NOMO-1 treated with DMSO at 0.1 percent for 48 hours (cell line): ENCODE results near the gene STAT2.
A peak's percentile ranks its signal among the peaks of the same experiment; 100 is the strongest.
"Not testable (repeated sequence)": the region's sequence is repeated elsewhere in the genome, so short reads cannot be mapped to it uniquely, and the experiment has no call there.

ENCODE experiments used
- DNase-seq: peaks from one replicate; lab custom pipeline; 2025; ENCODE audit not compliant: unreplicated experiment; lab: John Stamatoyannopoulos, UW

The STAT2 gene

DNA sequence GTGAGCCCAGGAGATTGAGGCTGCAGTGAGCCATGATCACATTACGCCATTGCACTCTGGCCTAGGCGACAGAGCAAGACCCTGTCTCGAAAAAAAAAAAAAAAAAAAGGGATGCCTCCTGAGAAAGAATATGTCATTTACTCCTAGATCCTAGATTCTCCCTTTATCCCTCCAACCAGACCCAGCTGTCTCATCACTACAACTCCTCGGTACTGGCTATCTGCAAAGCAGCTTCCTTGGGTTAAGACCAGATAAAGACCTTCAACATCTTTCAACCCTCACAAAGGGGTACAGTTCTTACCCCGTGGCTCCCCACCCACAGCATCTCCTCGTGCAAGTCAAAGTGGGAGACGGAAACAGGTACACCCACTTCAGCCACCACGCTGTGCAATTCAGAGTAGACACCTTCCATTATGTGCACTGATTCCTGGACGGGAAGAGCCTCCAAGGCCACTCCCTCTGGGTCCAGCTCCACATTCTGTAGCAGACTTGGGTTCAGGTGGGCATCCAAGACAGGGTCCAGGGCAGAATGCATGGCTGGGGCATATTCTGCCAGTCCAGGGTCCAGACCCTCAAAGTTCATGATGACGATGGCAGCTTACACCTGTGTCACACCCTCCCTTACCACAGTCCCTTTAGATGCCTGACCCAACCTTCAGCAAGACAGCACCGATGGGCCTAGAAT lies 27.3 kb downstream of the STAT2 start:
- no peak for DNase-seq

GRCh38 chr12:56330936-56331490 lies 28.9 kb downstream of the STAT2 start:
- no peak for DNase-seq

DNA sequence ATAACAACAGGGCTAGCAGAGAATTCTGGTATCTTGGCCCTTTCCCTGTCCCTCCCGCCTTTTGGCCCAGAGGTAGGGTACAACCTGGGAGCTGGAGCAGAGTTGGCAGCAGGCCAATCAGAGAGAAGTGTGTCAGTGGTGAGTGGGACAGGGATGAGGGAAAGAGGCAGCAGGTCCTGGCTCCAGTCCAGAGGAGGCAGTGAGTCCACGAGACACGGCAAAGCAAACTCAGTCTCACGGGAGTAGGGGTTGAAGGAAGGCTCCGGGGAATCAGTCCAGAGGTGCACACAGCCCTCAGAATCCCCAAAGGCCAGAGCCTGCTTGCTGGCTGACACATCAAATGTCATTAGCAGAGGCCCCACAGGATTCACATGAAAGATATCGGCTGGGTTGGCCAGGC lies 33.4 kb downstream of the STAT2 start:
- no peak for DNase-seq

DNA sequence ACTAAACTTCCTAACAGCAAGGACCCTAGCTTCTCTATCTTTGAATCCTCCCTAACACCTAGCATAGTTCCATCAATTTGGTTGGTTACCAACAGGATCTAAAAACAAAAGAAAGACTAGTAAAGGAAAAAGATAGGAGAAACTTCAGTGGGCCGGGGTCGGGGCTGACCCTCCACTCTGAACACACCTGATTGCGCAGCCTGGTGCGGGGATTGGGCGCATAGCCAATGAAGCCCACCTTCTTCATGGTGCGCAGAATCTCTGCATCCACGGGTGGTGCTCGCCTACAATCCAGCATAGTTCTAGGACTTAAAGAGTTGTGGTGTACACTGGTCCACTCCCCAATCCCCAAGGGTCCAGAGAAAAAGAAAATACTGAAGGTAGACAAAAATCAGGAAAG lies 33.8 kb downstream of the STAT2 start:
- DNase-seq, result no peak

- no peak for DNase-seq
Measured at GRCh38 chr12:56324206-56324605, 35.7 kb downstream of the STAT2 start.

- DNase-seq, result not testable (repeated sequence)
Measured at GRCh38 chr12:56321610-56322009, 38.3 kb downstream of the STAT2 start.

- DNase-seq, result no peak
Measured at GRCh38 chr12:56321027-56321426, 38.9 kb downstream of the STAT2 start.

- DNase-seq, result no peak
Measured at GRCh38 chr12:56317675-56318074, 42.2 kb downstream of the STAT2 start.

DNA sequence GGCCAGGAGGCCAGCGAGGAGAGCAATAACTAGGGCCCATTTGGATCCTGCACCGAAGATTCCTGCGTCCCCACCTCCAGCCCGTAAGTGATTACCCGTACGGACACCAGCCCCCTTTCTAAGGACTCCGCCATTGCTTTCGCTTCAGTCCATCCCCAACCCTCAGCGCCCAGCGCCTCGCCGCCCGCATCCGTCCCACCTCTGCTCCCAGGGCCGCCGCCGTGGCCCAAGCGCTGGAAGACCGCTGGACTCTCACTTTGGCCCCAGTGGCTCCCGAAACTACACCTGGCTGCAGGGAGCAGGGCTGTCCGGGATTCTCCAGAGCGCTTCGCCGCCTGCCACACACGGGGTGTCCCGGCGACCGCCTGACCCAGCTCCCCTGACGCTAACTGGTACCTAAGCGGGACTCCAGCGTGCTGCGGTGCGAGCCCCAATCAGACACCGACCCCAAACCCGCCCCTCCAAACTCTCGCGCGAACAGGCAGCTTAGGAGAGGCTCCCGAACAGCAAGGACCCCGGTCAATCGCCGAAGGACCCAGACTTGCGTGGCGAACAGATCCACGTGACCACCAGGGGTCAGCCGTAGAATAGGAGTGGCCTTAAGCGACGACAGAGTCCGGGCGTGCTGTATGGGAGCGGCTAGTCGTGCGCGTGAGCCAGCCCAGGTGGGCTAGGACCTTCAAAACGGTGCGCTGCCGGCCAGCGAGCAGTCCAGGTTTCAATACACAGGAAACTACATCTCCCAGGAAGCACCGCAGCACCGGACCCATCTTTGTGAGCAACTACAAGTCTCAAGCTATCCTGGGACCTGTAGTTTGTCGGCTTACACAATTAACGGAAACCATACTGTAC lies 44.1 kb downstream of the STAT2 start, which contains the start of gene CNPY2:
CNPY2 (minus strand) TSS at position 367 of the 852 bp plus-strand sequence. CDS start 771 bp downstream, outside the sequence.
- peak; percentile 96 for DNase-seq

DNA sequence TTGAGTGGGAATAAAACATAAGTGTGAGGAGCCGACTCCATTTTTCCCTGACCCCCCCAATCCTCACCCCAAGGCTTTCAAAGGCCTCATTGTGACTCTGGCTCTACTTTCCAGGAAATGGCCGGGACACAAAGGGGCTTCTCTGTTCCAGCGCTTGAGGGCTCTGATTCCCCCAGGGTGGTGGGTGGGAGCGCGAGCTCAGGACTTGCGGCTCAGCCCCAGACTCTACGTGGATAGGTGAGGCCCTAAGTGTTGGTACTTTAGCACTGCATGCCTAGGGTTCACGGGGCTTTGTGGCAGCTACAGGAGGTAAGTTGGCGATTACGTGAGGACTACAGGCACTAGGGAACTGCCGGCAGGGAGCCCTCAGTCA lies 44.7 kb downstream of the STAT2 start:
- DNase-seq, result peak; percentile 21

DNA sequence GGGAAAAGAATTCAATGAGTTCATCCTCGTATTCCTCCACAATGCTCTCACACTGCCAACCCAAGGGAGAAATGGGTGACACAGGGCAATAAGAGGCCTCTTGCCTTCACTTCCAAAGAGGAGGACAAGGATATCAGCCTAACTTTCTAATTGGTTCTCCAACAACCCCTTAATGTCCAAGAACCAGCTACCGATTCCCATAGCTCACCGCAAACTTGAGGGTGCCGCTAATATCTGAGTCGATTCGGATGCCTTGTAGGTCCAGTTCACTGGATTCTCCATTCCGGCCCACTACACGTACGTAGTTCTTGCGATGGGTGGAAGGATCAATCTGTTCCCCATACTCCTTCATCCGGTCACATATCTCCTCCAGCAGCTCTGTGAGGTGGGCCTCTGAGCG lies 48.9 kb downstream of the STAT2 start:
- no peak for DNase-seq

DNA sequence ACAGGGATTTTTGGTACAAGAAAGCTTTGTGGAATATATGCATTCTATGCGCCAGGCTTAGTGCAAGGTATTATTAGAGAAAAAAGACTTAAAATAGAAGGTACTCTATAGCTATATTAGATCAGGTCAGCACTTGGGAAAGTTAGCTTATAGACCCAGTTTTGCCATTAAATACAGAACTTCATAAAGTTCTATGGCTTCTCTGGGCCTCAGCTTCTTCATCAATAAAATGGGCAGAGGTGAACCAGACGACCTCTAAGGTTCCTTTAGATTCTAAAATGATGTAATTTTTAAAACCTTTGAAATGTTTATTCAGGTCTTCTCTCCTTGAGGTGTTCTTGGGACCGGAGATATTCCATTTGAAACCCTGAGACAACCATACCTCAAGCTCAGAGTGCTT lies 51.2 kb downstream of the STAT2 start:
- DNase-seq, result no peak

GRCh38 chr12:56307221-56307965 lies 52.5 kb downstream of the STAT2 start:
- no peak for DNase-seq

- no peak for DNase-seq
Measured at GRCh38 chr12:56304872-56305590, 54.9 kb downstream of the STAT2 start.

DNA sequence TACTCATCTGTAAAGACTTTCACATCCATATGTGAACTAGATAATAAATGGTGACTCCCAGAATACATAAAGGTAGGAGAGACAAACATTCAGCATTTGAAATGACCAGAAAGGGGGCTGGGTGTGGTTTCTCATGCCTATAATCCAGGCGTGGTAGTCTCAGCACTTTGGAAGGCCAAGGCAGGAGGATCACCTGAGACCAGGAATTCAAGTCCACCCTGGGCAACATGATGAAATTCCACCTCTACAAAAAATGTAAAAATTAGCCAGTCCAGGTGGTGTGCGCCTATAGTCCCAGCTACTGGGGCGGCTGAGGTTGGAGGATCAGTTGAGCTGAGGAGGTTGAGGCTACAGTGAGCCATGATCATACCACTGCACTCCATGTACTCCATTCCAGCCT lies 55.6 kb downstream of the STAT2 start:
- DNase-seq, result no peak

DNA sequence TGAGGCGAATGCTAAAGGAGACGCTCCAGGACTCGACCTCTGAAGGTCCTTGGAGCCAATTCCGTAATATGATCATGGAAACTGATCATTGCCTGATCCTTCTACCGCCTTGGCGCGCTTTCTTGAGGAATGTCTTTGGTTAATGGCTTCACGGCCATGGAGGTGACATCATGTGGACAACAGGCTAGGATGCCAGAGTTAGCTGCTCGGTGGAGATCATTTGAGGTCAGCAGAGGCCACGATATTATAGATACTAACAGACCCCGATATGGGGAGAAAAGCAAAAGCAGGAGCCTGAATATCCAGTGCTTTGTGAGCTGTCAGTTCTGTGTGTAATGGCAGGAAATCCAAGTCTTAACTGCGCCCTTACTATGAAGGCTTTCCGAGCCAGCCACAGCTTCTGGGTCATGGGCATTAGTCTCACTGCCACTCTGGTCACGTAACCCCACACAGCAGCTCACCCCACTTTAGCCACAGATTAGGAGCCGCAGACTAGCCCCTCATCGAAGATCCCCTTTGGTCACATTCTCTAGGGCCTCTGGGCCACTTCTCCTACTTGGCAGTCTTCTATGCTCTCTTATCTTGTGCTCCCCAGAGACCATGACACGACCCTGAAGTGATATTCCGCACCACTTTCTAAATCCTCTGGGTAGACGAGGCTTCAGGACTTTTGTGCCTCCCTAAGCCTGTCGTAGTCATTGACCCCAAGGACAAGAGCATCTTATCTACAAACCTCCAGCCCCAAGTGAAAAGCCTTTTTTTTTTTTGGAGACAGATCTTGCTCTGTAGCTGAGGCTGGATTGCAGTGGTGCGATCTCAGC lies 59.1 kb downstream of the STAT2 start:
- DNase-seq, result no peak

- peak; percentile 99 for DNase-seq
Measured at GRCh38 chr12:56299853-56300643, 59.9 kb downstream of the STAT2 start, which contains the start of gene CS. CS (minus strand) TSS chr12:56300330; CDS start chr12:56300201, 129 bp downstream.

DNA sequence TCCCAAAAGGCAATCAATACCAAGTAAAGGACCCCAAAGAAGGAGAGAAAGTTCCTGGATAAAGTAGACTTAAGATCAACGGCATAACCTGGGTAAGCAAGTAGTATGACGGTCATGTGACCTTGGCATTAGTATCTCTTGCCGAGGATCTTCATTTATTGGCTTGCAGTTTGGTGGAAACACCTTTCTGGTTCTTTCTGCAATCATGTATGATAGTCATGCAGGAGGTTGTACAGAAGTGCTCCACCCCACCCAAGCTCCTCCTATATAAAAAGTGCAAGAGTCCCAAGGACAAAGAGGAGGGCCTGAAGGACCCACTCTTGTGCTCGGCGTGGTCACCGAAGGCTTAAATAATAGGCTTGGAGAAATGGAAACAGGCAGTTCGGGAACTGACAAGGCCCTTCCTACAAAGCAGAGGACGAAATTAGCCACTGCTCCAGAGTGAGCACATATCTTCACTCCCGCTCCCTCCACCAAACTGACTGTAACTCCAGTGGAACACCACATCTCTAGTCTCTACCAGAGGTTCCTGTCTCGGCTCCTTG lies 60.5 kb downstream of the STAT2 start:
- peak; percentile 13 for DNase-seq

DNA sequence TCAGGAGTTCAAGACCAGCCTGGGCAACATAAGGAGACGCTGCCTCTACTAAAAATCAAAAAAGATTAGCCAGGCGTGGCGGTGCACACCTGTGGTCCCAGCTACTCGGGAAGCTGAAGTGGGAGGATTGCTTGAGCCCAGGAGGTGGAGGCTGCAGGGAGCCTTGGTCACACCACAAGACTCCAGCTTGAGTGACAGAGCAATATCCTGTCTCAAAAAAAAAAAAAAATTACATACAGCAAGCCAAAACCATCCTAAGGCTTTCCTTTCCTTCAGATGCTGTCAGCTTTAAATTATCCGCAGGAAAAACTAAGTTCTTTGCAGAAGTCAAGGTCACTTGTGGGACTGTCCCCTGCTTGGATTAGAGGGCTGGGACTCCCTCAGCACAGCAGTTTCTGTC lies 61.1 kb downstream of the STAT2 start:
- DNase-seq, result no peak
